WI38 (cell line): ENCODE results near the gene PXMP2.

ENCODE experiments used
- H3K4me3 ChIP-seq: 2 replicates; pipeline ENCODE4 v1.5.1; 2011; ENCODE audit warnings: low read depth, mild to moderate bottlenecking, control low read depth, low read length
- CTCF ChIP-seq: IDR thresholded peaks from 2 replicates; pipeline ENCODE4 v1.5.1; 2012; ENCODE audit warnings: low read depth, mild to moderate bottlenecking, control low read depth, low read length

PXMP2 gene

GRCh38 chr12:132662901-132663755 is 24.3 kb upstream of the PXMP2 start:
- no peak overlapping the region for H3K4me3 ChIP-seq
- no peak for TF ChIP-seq CTCF

GRCh38 chr12:132664206-132665148 is 22.9 kb upstream of the PXMP2 start:
- no peak for TF ChIP-seq CTCF
- no peak overlapping the region for H3K4me3 ChIP-seq

- TF ChIP-seq CTCF: no peak
Measured at GRCh38 chr12:132665149-132665491, 22.3 kb upstream of the PXMP2 start.

GRCh38 chr12:132665794-132666193 is 21.6 kb upstream of the PXMP2 start:
- no peak overlapping the region for H3K4me3 ChIP-seq
- no peak for TF ChIP-seq CTCF

More at GRCh38 chr12:132665149-132665491, 22.3 kb upstream of the PXMP2 start:
- no peak overlapping the region for H3K4me3 ChIP-seq

GRCh38 chr12:132668191-132669088 is 18.9 kb upstream of the PXMP2 start:
- TF ChIP-seq CTCF: no peak
- no peak overlapping the region for H3K4me3 ChIP-seq

GRCh38 chr12:132669166-132669879 is 18.1 kb upstream of the PXMP2 start:
- no peak overlapping the region for H3K4me3 ChIP-seq
- TF ChIP-seq CTCF: no peak
